ENCODE results near the gene CCT7.

DNA sequence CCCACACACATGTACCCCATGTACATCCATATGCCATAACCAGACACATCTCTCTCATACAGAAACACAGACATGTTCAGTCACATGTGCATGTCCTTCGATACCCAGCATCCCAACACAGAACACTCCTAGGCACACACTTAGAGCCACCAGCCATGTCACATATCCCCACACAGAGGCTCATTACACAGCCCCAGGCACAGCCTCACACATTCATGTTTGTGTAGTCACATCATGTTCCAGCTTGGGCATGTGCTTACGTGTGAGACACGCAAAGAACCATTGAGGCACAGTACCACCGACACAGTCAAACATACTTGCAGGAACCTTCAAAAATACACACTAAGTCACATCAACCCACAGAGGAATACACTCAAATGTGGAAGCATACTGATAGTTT lies 32.9 kb downstream of the CCT7 start:
- TF ChIP-seq, protein P1, sequence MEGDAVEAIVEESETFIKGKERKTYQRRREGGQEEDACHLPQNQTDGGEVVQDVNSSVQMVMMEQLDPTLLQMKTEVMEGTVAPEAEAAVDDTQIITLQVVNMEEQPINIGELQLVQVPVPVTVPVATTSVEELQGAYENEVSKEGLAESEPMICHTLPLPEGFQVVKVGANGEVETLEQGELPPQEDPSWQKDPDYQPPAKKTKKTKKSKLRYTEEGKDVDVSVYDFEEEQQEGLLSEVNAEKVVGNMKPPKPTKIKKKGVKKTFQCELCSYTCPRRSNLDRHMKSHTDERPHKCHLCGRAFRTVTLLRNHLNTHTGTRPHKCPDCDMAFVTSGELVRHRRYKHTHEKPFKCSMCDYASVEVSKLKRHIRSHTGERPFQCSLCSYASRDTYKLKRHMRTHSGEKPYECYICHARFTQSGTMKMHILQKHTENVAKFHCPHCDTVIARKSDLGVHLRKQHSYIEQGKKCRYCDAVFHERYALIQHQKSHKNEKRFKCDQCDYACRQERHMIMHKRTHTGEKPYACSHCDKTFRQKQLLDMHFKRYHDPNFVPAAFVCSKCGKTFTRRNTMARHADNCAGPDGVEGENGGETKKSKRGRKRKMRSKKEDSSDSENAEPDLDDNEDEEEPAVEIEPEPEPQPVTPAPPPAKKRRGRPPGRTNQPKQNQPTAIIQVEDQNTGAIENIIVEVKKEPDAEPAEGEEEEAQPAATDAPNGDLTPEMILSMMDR (IDR thresholded peaks at IDR 0.05) = no peak
- TF ChIP-seq POLR2A (IDR thresholded peaks at IDR 0.05) = no peak

Data from right lobe of liver (tissue), 4 donors.